Adrenal gland (tissue), 5 donors: ENCODE results near the gene NCBP2.

Experiments used
- POLR2A ChIP-seq, 2 donors: fragments of 450-650 bp; IDR thresholded peaks; one replicate each; pipeline ENCODE4 v1.6.1; 2017; ENCODE audit warnings: antibody characterized with exemption in 2 of 2, mild to moderate bottlenecking in 2 of 2, moderate library complexity in 1 of 2
- TF ChIP-seq, protein P1 (sequence below), 6 experiments: fragments of 450-650 bp in 4 of 6; fragments of 200-600 bp in 2 of 6; sonication (generic) in 1 of 6; IDR thresholded peaks; 1 replicate in 5 of 6; 2 replicates in 1 of 6; pipeline versions ENCODE4 v1.5.1 to v1.8.0; 2016 to 2021; ENCODE audit warnings: antibody characterized with exemption in 6 of 6, mild to moderate bottlenecking in 2 of 6, moderate library complexity in 1 of 6
- donor health status: DM: no; HTN: no; CAD: no.

DNA sequence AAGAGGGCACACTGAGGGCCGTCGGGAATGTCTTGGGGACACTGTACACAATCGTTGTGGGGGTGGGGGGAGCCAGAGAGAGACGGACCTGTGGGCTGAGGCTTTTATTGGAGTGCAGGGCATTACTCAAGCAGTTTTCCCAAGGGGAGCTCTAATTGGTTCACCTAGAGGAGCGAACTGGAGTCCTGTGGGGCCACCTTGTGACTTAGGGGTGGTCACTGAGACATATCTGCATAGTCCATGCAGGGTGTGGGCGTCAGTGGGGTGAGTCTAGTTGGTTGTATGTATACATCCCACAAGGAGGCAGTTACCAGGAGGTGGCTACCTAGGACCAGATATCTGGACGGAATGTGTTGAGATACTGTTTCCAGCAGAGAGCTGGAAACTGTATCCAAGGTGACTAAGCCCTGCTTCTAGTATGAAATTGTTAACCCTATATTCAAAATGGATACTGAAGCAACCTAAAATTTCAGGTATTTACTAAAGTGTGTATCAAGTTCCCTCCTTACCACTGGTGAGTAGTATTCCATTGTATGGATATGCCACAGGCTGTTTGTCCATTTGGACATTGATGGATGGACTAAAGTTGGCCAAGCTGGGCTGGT is 28.9 kb upstream of the NCBP2 start:
- TF ChIP-seq, protein P1, sequence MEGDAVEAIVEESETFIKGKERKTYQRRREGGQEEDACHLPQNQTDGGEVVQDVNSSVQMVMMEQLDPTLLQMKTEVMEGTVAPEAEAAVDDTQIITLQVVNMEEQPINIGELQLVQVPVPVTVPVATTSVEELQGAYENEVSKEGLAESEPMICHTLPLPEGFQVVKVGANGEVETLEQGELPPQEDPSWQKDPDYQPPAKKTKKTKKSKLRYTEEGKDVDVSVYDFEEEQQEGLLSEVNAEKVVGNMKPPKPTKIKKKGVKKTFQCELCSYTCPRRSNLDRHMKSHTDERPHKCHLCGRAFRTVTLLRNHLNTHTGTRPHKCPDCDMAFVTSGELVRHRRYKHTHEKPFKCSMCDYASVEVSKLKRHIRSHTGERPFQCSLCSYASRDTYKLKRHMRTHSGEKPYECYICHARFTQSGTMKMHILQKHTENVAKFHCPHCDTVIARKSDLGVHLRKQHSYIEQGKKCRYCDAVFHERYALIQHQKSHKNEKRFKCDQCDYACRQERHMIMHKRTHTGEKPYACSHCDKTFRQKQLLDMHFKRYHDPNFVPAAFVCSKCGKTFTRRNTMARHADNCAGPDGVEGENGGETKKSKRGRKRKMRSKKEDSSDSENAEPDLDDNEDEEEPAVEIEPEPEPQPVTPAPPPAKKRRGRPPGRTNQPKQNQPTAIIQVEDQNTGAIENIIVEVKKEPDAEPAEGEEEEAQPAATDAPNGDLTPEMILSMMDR (IDR thresholded peaks at IDR 0.05), result no peak
- TF ChIP-seq POLR2A (IDR thresholded peaks at IDR 0.05), result no peak
